HG02938 (cell line): ENCODE data around the gene SHANK1.
"Not testable (repeated sequence)": the region's sequence is repeated elsewhere in the genome, so short reads cannot be mapped to it uniquely, and the experiment has no call there.

ENCODE experiments used
- ATAC-seq: cut with Tn5 transposase; IDR thresholded peaks from one replicate; pipeline ENCODE4 v1.9.1; 2021; ENCODE audit warnings: mild to moderate bottlenecking, moderate library complexity; ENCODE audit not compliant: unreplicated experiment

Gene SHANK1

GRCh38 chr19:50640368-50640767, 79.2 kb downstream of the SHANK1 start:
- no peak for ATAC-seq

DNA sequence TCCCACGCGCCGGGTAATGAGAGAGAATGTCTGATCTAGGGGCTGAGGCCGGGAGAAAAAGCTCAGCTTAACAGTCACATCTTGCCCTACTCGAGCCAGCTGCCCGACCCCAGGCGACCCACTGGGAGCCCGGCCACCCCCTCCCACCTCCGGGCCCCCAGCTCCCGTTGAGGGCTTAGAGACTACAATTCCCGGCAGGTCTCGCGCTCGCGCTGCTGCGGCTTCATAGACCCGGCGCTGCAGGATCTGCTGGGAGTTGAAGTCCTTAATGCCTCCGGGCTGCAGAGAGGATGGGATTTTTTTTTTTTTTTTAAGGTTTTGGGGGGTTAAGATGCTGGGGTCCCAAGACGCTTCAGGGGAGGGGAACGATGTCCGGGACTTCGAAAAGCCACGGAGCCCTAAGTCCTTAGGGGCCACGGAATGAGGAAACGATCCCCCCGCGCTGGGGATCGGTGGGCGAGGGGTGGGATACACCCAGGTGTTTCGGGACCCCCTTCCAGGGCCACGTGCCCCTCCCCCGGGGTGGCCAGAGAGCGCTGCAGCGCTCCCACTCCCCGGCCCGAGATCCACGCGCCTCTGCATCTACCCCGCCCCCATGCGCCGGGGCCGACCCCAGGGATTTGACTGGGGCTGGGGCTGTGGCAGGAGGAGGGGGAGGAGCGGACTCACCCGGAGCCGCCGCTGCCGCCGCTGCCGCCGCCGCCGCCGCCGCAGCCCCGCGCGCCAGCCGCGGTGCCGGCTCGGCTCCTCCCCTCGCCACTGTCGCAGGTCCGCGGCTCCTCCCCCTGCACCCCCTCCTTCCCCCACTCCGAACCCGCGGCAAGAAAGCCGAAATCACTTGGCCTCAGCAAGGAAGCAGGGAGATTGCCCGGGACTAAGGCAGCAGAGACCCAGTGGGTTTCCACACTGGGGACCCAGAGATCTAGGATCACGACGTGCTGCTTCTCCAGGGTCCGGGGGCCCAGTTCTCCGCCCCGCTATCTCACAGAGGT, 80.2 kb downstream of the SHANK1 start, which contains the start of gene SYT3:
Gene SYT3, minus strand, starts transcription at position 761 of the 992 bp plus-strand sequence. CDS start 2,470 bp downstream, outside the sequence.
- ATAC-seq, result no peak

GRCh38 chr19:50638600-50638999, 81.0 kb downstream of the SHANK1 start:
- ATAC-seq, result no peak

- ATAC-seq, result no peak
Measured at GRCh38 chr19:50636317-50637085, 83.1 kb downstream of the SHANK1 start.

- no peak for ATAC-seq
Measured at GRCh38 chr19:50633973-50634372, 85.6 kb downstream of the SHANK1 start.

- no peak for ATAC-seq
Measured at GRCh38 chr19:50633359-50633758, 86.2 kb downstream of the SHANK1 start.

- ATAC-seq, result no peak
Measured at GRCh38 chr19:50632151-50632835, 87.3 kb downstream of the SHANK1 start.

DNA sequence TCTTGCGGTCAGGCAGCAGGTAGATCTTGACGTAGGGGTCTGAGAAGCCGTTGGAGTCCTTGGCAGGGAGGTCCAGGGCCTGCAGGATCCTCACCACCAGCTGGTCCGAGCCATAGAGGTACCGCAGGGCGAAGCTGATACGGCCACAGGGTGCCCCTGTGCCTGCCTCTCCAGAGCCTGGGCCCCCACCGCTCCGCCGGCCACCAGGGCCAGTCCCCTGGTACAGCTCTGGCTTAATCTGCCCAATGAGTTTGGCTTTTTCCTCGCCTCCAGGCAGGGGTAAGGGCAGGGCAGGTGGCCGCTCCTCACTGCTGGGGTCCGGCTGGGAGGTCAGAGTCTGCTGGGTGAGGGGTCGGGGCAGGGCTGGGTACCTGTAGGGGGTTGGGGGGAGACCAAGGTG, 89.8 kb downstream of the SHANK1 start:
- ATAC-seq, result no peak

DNA sequence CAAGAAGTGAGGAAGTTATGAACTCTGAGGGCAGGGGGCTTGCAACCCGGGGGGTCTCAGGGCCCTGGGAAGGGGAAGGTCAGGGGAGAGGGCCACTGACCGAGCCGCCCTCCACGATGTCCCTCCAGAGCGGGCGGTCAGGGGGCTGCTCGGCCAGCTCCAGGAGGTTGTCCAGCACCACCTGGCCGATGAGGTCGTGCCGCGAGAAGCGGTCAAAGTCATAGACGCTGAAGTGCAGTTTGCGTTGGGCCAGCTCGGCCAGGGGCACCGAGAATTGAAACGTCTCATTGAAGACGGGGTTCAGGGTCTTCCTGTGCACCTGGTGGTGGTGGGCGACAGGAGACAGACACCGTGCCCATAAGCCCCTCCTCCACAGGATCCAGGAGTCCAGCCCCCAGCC, 90.4 kb downstream of the SHANK1 start:
- no peak for ATAC-seq

DNA sequence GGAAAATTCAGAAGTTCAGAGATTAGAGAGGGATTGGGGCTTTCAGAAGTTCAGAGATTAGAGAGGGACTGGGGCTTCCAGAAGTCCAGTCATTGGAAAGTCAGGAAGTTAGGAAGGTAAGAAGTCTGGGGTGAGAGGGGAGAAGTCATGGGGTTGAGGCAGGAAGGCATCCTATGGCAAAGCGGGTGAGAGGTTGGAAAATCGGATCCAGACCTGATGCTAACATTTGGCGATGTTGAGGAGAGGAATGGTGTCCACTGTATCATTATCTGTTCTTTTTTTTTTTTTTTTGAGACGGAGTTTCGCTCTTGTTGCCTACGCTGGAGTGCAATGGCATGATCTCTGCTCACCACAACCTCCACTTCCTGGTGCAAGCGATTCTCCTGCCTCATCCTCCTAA, 91.1 kb downstream of the SHANK1 start:
- ATAC-seq, result no peak

- ATAC-seq, result no peak
Measured at GRCh38 chr19:50628146-50628545, 91.5 kb downstream of the SHANK1 start.

DNA sequence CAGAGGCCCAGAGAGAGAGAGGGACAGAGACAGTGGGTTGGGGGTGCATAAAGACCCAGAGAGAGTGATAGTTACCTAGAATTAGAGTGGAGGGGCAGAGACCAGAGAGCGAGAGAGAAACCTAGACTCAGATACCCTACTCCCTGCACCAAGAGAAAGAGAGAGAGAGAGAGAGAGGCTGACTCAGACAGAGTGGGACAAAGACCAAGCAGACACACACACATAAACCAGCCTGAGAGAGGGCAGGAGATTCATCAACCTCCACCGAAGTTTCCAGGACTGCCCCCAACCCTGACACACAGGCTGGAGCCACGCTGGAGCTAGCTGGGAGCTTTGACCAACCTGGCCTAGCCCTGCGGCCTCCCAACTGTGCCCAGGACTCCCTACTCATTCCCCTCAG, 92.8 kb downstream of the SHANK1 start:
- ATAC-seq, result no peak

GRCh38 chr19:50626011-50626410, 93.6 kb downstream of the SHANK1 start:
- no peak for ATAC-seq

- no peak for ATAC-seq
Measured at GRCh38 chr19:50624949-50625600, 94.5 kb downstream of the SHANK1 start.

GRCh38 chr19:50620394-50620906, 99.2 kb downstream of the SHANK1 start:
- ATAC-seq, result not testable (repeated sequence)

DNA sequence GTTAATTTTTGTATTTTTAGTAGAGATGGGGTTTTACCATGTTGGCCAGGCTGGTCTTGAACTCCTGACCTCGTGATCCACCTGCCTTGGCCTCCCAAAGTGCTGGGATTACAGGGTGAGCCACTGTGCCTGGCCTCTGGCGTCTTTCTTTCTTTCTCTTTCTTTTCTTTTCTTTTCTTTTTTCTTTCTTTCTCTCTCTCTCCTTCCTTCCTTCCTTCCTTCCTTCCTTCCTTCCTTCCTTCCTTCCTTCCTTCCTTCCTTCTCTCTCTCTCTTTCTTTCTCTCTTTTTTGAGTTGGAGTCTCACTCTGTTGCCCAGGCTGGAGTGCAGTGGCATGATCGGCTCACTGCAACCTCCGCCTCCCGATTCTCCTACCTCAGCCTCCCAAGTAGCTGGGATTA, 100.4 kb downstream of the SHANK1 start:
- not testable (repeated sequence) for ATAC-seq

- not testable (repeated sequence) for ATAC-seq
Measured at GRCh38 chr19:50618379-50618778, 101.2 kb downstream of the SHANK1 start.

DNA sequence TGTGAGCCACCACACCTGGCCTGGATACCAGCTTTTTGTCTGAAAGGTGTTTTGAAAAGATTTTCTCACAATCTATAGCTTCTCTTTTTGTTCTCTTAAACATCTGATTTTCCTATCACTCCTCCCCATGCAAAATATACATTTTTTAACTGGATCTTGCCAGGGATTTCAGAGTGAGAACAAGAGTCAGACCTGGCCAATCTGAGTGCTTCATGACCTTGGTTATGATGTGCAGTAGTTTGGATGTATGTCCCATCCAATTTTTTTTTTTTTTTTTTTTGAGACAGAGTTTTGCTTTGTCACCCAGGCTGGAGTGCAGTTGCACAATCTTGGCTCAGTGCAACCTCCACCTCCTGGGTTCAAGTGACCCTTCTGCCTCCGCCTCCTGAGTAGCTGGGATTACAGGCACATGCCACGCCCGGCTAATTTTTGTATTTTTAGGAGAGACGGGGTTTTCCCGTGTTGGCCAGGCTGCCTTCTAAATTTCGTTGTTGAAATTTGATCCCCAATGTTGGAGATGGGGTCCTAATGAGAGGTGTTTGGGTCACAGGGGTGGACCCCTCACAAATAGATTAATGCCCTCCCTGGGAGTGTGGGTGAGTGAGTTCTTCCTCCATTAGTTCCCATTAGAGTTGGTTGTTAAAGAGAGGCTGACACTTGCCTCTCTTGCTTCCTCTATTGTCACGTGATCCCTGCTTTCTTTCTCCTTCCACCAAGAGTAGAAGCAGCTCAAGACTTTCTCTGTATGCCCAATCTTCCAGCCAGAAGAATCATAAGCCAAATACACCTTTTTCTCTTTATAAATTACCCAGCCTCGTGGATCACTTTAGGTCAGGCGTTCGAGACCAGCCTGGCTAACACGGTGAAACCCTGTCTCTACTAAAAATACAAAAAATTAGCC, 106.8 kb downstream of the SHANK1 start:
- not testable (repeated sequence) for ATAC-seq
